H1 (cell line): Measurements from ENCODE around the gene IL1RL1. TPM values are rescaled to one million over a fixed set of nuclear protein-coding genes. Genes with fewer than 3 reads are reported as not detected.

ENCODE experiments used
- CTCF ChIA-PET: fragments of 300-600 bp; sonication (Branson Sonifier 250); formaldehyde crosslinking; loops from one replicate; lab custom pipeline; 2021; ENCODE audit not compliant: partially characterized antibody; lab: Charles Lee
- POLR2A ChIA-PET: fragments of 300-600 bp; sonication (Branson Sonifier 250); formaldehyde crosslinking; loops from one replicate; lab custom pipeline; 2021; ENCODE audit warnings: inconsistent platforms; ENCODE audit not compliant: partially characterized antibody; lab: Charles Lee
- DNase-seq, 2 experiments: peaks; one replicate each; pipeline versions ENCODE4 v3.0.0 to v3.0.0-alpha.2; 2010 to 2022; ENCODE audit warnings: low spot score in 2 of 2, low read depth in 1 of 2, mixed read lengths in 1 of 2
- FAIRE-seq: peaks from 2 replicates; lab custom pipeline; 2011; peaks lifted over from hg19 to GRCh38; lab: Jason Lieb, UNC
- H2AFZ ChIP-seq: 2 replicates; pipeline ENCODE4 v1.8.1; 2012; ENCODE audit warnings: low read length, inconsistent platforms
- H2AK5ac ChIP-seq: 2 replicates; pipeline ENCODE4 v1.6.1; 2013; ENCODE audit warnings: low read depth, low read length
- H2BK120ac ChIP-seq: replicated peaks from 2 replicates; pipeline ENCODE3; 2013; ENCODE audit warnings: low read depth, low read length, inconsistent platforms
- H2BK12ac ChIP-seq: 2 replicates; pipeline ENCODE4 v1.6.1; 2013; ENCODE audit warnings: low read depth, low read length
- H2BK15ac ChIP-seq: 2 replicates; pipeline ENCODE4 v1.6.1; 2013; ENCODE audit warnings: low read length
- H2BK20ac ChIP-seq: 2 replicates; pipeline ENCODE4 v1.6.1; 2013; ENCODE audit warnings: low read length
- H2BK5ac ChIP-seq: 2 replicates; pipeline ENCODE4 v1.6.1; 2013; ENCODE audit warnings: low read depth, low read length
- H3K14ac ChIP-seq: 2 replicates; pipeline ENCODE4 v1.6.1; 2013; ENCODE audit warnings: inconsistent platforms; ENCODE audit not compliant: insufficient read length
- H3K18ac ChIP-seq: 2 replicates; pipeline ENCODE4 v1.6.1; 2013; ENCODE audit warnings: low read length; ENCODE audit errors: extremely low read depth
- H3K23ac ChIP-seq: 2 replicates; pipeline ENCODE4 v1.6.1; 2013; ENCODE audit warnings: inconsistent platforms; ENCODE audit not compliant: insufficient read length
- H3K23me2 ChIP-seq: 2 replicates; pipeline ENCODE4 v1.6.1; 2013; ENCODE audit warnings: low read depth, low read length
- H3K27ac ChIP-seq: 2 replicates; pipeline ENCODE4 v1.6.1; 2011; ENCODE audit warnings: low read depth, low read length, inconsistent platforms
- H3K27me3 ChIP-seq, 4 experiments: replicated peaks in 1 of 4; 1 replicate in 1 of 4; 2 replicates in 3 of 4; pipeline versions ENCODE4 v1.6.1 to v1.8.1; 2011 to 2013; ENCODE audit warnings: low read length in 3 of 4, mild to moderate bottlenecking in 3 of 4, inconsistent platforms in 2 of 4, mixed read lengths in 2 of 4, moderate library complexity in 1 of 4; ENCODE audit not compliant: control insufficient read depth in 3 of 4, insufficient read depth in 3 of 4; ENCODE audit errors: extremely low read depth in 1 of 4
- H3K36me3 ChIP-seq, 4 experiments: 2 replicates each; pipeline versions ENCODE4 v1.6.1 to v1.8.1; 2011 to 2013; ENCODE audit warnings: mild to moderate bottlenecking in 4 of 4, low read length in 3 of 4, moderate library complexity in 2 of 4, control low read depth in 1 of 4, inconsistent platforms in 1 of 4; ENCODE audit not compliant: insufficient read depth in 4 of 4, control insufficient read depth in 2 of 4
- H3K4ac ChIP-seq: replicated peaks from 2 replicates; pipeline ENCODE3; 2013; ENCODE audit warnings: low read length, low read depth, mixed read lengths, inconsistent platforms; ENCODE audit not compliant: insufficient read length
- H3K4me1 ChIP-seq, 4 experiments: replicated peaks in 1 of 4; 1 replicate in 1 of 4; 2 replicates in 3 of 4; pipeline versions ENCODE4 v1.6.1 to v1.8.1; 2011 to 2013; ENCODE audit warnings: low read length in 3 of 4, inconsistent platforms in 2 of 4, mixed read lengths in 1 of 4; ENCODE audit not compliant: insufficient read depth in 4 of 4, control insufficient read depth in 3 of 4
- H3K4me2 ChIP-seq, 2 experiments: 2 replicates each; pipeline versions ENCODE4 v1.6.1 to v1.8.1; 2011 to 2013; ENCODE audit warnings: low read depth in 2 of 2, low read length in 2 of 2, control low read depth in 1 of 2, inconsistent platforms in 1 of 2, mild to moderate bottlenecking in 1 of 2; ENCODE audit not compliant: insufficient read depth in 1 of 2
- H3K4me3 ChIP-seq, 4 experiments: fragments of 200-600, 300-600 bp in 1 of 4; sonication (generic), shearing (Covaris generic), sonication (Bioruptor Twin) in 1 of 4; 2 replicates each; pipeline versions ENCODE4 v1.5.1 to v1.8.1; 2011 to 2016; ENCODE audit warnings: low read length in 4 of 4, low read depth in 3 of 4, control low read depth in 2 of 4, inconsistent platforms in 2 of 4, mild to moderate bottlenecking in 2 of 4, mixed read lengths in 1 of 4, moderate library complexity in 1 of 4; ENCODE audit not compliant: insufficient read depth in 2 of 4; ENCODE audit errors: extremely low read depth in 1 of 4
- H3K56ac ChIP-seq: replicated peaks from 2 replicates; pipeline ENCODE3; 2013; ENCODE audit warnings: low read depth, mild to moderate bottlenecking, mixed read lengths, low read length, inconsistent platforms; ENCODE audit not compliant: insufficient read length
- H3K79me1 ChIP-seq: 2 replicates; pipeline ENCODE4 v1.6.1; 2013; ENCODE audit warnings: low read depth, low read length, control low read depth
- H3K79me2 ChIP-seq, 2 experiments: 2 replicates each; pipeline versions ENCODE4 v1.6.1 to v1.8.1; 2012 to 2013; ENCODE audit warnings: low read length in 2 of 2, mild to moderate bottlenecking in 2 of 2, inconsistent platforms in 1 of 2; ENCODE audit not compliant: insufficient read depth in 2 of 2, control insufficient read depth in 1 of 2
- H3K9ac ChIP-seq, 4 experiments: replicated peaks in 1 of 4; 1 replicate in 1 of 4; 2 replicates in 3 of 4; pipeline versions ENCODE4 v1.6.1 to v1.8.1; 2011 to 2013; ENCODE audit warnings: low read depth in 3 of 4, low read length in 3 of 4, control low read depth in 2 of 4, mild to moderate bottlenecking in 2 of 4, moderate library complexity in 2 of 4, inconsistent platforms in 1 of 4; ENCODE audit errors: extremely low read depth in 1 of 4
- H3K9me3 ChIP-seq, 2 experiments: 2 replicates each; pipeline versions ENCODE4 v1.6.1 to v1.8.1; 2012 to 2013; ENCODE audit warnings: mild to moderate bottlenecking in 2 of 2, moderate library complexity in 2 of 2, control low read depth in 1 of 2, inconsistent platforms in 1 of 2, low read depth in 1 of 2, low read length in 1 of 2, mixed read lengths in 1 of 2; ENCODE audit not compliant: insufficient read depth in 2 of 2
- H4K20me1 ChIP-seq, 2 experiments: replicated peaks in 1 of 2; 2 replicates each; pipeline versions ENCODE3 to v1.8.1; 2011 to 2013; ENCODE audit warnings: inconsistent platforms in 2 of 2, low read length in 2 of 2, mild to moderate bottlenecking in 1 of 2; ENCODE audit not compliant: insufficient read depth in 2 of 2, control insufficient read depth in 1 of 2
- H4K5ac ChIP-seq: 2 replicates; pipeline ENCODE4 v1.6.1; 2013; ENCODE audit warnings: low read length, low read depth, mixed read lengths, inconsistent platforms; ENCODE audit not compliant: insufficient read length
- H4K8ac ChIP-seq: 2 replicates; pipeline ENCODE4 v1.8.0; 2013; ENCODE audit warnings: mild to moderate bottlenecking, moderate library complexity, low read length, inconsistent platforms; ENCODE audit not compliant: insufficient read depth; ENCODE audit errors: extremely low read depth
- H4K91ac ChIP-seq: replicated peaks from 2 replicates; pipeline ENCODE3; 2013; ENCODE audit warnings: low read length, mixed read lengths, inconsistent platforms; ENCODE audit not compliant: insufficient read length
- BRCA1 ChIP-seq: IDR thresholded peaks from 2 replicates; pipeline ENCODE4 v1.6.1; 2012; ENCODE audit warnings: low read depth, low read length, improper control_type of control experiment
- CHD2 ChIP-seq: IDR thresholded peaks from 2 replicates; pipeline ENCODE4 v1.6.1; 2012; ENCODE audit warnings: low read length, improper control_type of control experiment
- NRF1 ChIP-seq: IDR thresholded peaks from 2 replicates; pipeline ENCODE4 v1.6.1; 2011; ENCODE audit warnings: mild to moderate bottlenecking, low read depth, low read length, improper control_type of control experiment
- YY1 ChIP-seq: IDR thresholded peaks from 2 replicates; pipeline ENCODE4 v1.6.1; 2011; ENCODE audit warnings: low read depth, mild to moderate bottlenecking, low read length
- WGBS, 2 experiments: shearing (Covaris generic) in 1 of 2; methylation state at CpG; one replicate each; pipeline versions ENCODE4 v1.1.6 to v1.1.7; 2013 to 2015; ENCODE audit warnings: low lambda C conversion rate in 2 of 2, mixed read lengths in 2 of 2, inconsistent platforms in 1 of 2, low coverage in 1 of 2, missing lambda C conversion rate in 1 of 2; ENCODE audit not compliant: insufficient replicate concordance in 2 of 2, insufficient coverage in 1 of 2, insufficient read length in 1 of 2; ENCODE audit errors: extremely low coverage in 1 of 2, missing lambda C conversion rate in 1 of 2; 5-methylcytosine and 5-hydroxymethylcytosine counted together
- polyA plus RNA-seq, 7 experiments: library from polyadenylated mRNA; depleted of rRNA in 3 of 7; stranded (reverse) in 5 of 7; unstranded in 2 of 7; fragments of >200 nt in 5 of 7; fragments of 200-250 nt in 2 of 7; gene quantifications; 1 replicate in 5 of 7; 2 replicates in 1 of 7; 4 replicates in 1 of 7; pipeline versions ENCODE4 v1.2.1 to v1.2.3, GENCODE V29; 2011 to 2013; ENCODE audit warnings: missing spikeins in 2 of 7, mixed read lengths in 2 of 7
- total RNA-seq: library from RNA; stranded (reverse); fragmentation: NEBNext Ultra II Directional; extraction: Animal tissue kit (Norgen Biotek cat#: 25700); gene quantifications from 2 replicates; pipeline ENCODE4 v1.2.1, GENCODE V29; 2021

The IL1RL1 gene
- total and polyA plus RNA-seq, 2 of the 8 experiments (the other 6 are each of a cell fraction or from before 2014, with no cell fraction given), result not detected

DNA sequence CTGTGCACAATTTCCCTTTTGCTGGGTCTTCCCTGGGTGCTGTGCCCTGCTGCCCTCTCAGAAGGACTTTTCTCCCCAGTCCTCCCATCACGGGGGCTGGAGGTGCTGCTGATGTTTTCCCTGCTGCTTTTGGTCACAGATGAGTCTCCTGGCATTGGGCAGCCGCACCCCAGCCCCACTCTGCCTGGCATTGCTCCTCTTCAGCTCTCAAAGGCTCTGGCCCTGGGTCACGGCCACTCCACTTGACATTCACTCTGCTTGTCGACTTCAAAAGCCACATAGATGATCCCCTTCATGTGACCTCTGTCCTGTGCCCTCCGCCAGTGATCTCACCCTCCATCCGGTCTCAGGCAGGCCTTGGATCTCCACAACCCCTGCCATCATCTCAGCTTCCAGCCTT is 43.6 kb upstream of the IL1RL1 start:
- CTCF ChIA-PET, result interaction anchor here (1.0 kb wide), 1 partner anchor 181 kb away, joined by 3 read pairs; no protein-coding TSS in a partner anchor
- POLR2A ChIA-PET, result no interaction called here
- H4K20me1 ChIP-seq, result no peaks in the 10 kb centered on the region

More for the DNA sequence above, 43.6 kb upstream of the IL1RL1 start:
- Histone ChIP-seq H2AFZ (no peak overlapping the region), H2BK12ac (no peak overlapping the region), H3K27ac (no peak overlapping the region), H3K79me1 (no peaks in the 10 kb centered on the region), H2BK5ac (no peak overlapping the region), H3K56ac (no peak overlapping the region), H3K9me3 (no peaks in the 10 kb centered on the region), H2AK5ac (no peak overlapping the region), H3K18ac (no peak overlapping the region), H3K9ac (no peak overlapping the region), H3K4me3 (no peak overlapping the region), H3K23me2 (peaks cover 3% of the 10 kb centered on the region; the same call in 1 of the 2 replicates), H3K23ac (no peak overlapping the region), H2BK120ac (no peak overlapping the region), H3K36me3 (no peaks in the 10 kb centered on the region), H3K27me3 (no peaks in the 10 kb centered on the region), H2BK20ac (no peak overlapping the region), H4K91ac (no peak overlapping the region), H3K14ac (no peak overlapping the region), H4K5ac (no peak overlapping the region), H3K79me2 (no peaks in the 10 kb centered on the region), H2BK15ac (no peak overlapping the region), H3K4me1 (no peaks in the 10 kb centered on the region; a peak in 1 of 7 replicates), H3K4me2 (no peak overlapping the region), H3K4ac (no peak overlapping the region), H4K8ac (no peak overlapping the region)
- WGBS, 2 experiments, result 96% methylated on average over 6 of the region's 6 CpGs; no CpG with 5 or more reads in 1 of the 2 experiments
- DNase-seq, result no peak
- no peak for TF ChIP-seq BRCA1
- no peak for TF ChIP-seq CHD2
- no peak for TF ChIP-seq NRF1
- no peak for TF ChIP-seq YY1
- no peak for FAIRE-seq
